Smooth muscle cell (in vitro differentiated cells): Measurements from ENCODE around the gene ELOVL6. TPM values are rescaled to one million over a fixed set of nuclear protein-coding genes. Genes with fewer than 3 reads are reported as not detected.
A peak's percentile ranks its signal among the peaks of the same experiment; 100 is the strongest.

Experiments
- DNase-seq: peaks from one replicate; lab custom pipeline; 2025; ENCODE audit not compliant: unreplicated experiment; lab: John Stamatoyannopoulos, UW
- H2AFZ ChIP-seq: fragments of 200-600 bp; sonication (generic); 2 replicates; pipeline ENCODE4 v1.6.0; 2016; ENCODE audit warnings: antibody characterized with exemption, low read depth, mild to moderate bottlenecking
- H3F3A ChIP-seq: fragments of 200-600 bp; sonication (generic); 2 replicates; pipeline ENCODE4 v1.6.0; 2017; ENCODE audit warnings: antibody characterized with exemption, low read depth
- H3K27ac ChIP-seq: fragments of 200-600 bp; sonication (generic); 2 replicates; pipeline ENCODE4 v1.5.1; 2016; ENCODE audit warnings: low read depth, mild to moderate bottlenecking
- H3K27me3 ChIP-seq: fragments of 200-600 bp; sonication (generic); 2 replicates; pipeline ENCODE4 v1.6.1; 2016; ENCODE audit warnings: low read depth, mild to moderate bottlenecking
- H3K36me3 ChIP-seq: fragments of 200-600 bp; sonication (generic); 2 replicates; pipeline ENCODE4 v1.5.1; 2016; ENCODE audit warnings: low read depth
- H3K4me1 ChIP-seq: fragments of 200-600 bp; sonication (generic); 2 replicates; pipeline ENCODE4 v1.5.1; 2016; ENCODE audit warnings: low read depth
- H3K4me2 ChIP-seq: fragments of 200-600 bp; sonication (generic); 2 replicates; pipeline ENCODE4 v1.6.0; 2016; ENCODE audit warnings: mild to moderate bottlenecking
- H3K4me3 ChIP-seq: fragments of 200-600 bp; sonication (generic); 2 replicates; pipeline ENCODE4 v1.5.1; 2016; ENCODE audit warnings: mild to moderate bottlenecking
- H3K79me2 ChIP-seq: fragments of 200-600 bp; sonication (generic); 2 replicates; pipeline ENCODE4 v1.6.0; 2016; ENCODE audit warnings: low read depth, mild to moderate bottlenecking
- H3K9ac ChIP-seq: fragments of 200-600 bp; sonication (generic); 2 replicates; pipeline ENCODE4 v1.6.0; 2016; ENCODE audit warnings: low read depth
- H3K9me3 ChIP-seq: fragments of 200-600 bp; sonication (generic); replicated peaks from 2 replicates; pipeline ENCODE4 v1.5.1; 2016; ENCODE audit warnings: low read depth
- H4K20me1 ChIP-seq: fragments of 200-600 bp; sonication (generic); 2 replicates; pipeline ENCODE4 v1.6.0; 2016; ENCODE audit warnings: low read depth
- CTCF ChIP-seq: fragments of 200-600 bp; sonication (generic); IDR thresholded peaks from 2 replicates; pipeline ENCODE4 v1.5.1; 2017; ENCODE audit warnings: borderline replicate concordance, mild to moderate bottlenecking, antibody characterized with exemption; ENCODE audit not compliant: insufficient read depth, poor library complexity, severe bottlenecking
- WGBS: methylation state at CpG from one replicate; pipeline ENCODE4 v1.1.7; 2016; ENCODE audit warnings: low lambda C conversion rate; 5-methylcytosine and 5-hydroxymethylcytosine counted together
- polyA plus RNA-seq: library from polyadenylated mRNA; unstranded; fragments of >200 nt; fragmentation: Nextera tagmentation; extraction: Ambion mirVana; gene quantifications from 2 replicates; pipeline ENCODE4 v1.2.1, GENCODE V29; 2016
- total RNA-seq: library from RNA; depleted of rRNA; stranded (reverse); fragments of >200 nt; gene quantifications from 2 replicates; pipeline ENCODE4 v1.2.3, GENCODE V29; 2014

Gene ELOVL6
- total and polyA plus RNA-seq, 2 experiments from 2014 or later: 7.8 to 11.6 TPM

- no peak for TF ChIP-seq CTCF
- H3K27ac ChIP-seq: no peak overlapping the region
- no peak for DNase-seq
- H3K4me2 ChIP-seq: no peak overlapping the region
- no peaks in the 10 kb centered on the region for H3K9me3 ChIP-seq
- no peak overlapping the region for H3K4me3 ChIP-seq
- no peaks in the 10 kb centered on the region for H4K20me1 ChIP-seq
- peaks cover 4% of the 10 kb centered on the region for H3K4me1 ChIP-seq
- WGBS: 98% methylated on average over 3 of the region's 3 CpGs
- H2AFZ ChIP-seq: no peak overlapping the region
- H3K27me3 ChIP-seq: no peaks in the 10 kb centered on the region
- H3K36me3 ChIP-seq: no peaks in the 10 kb centered on the region
- peaks cover 3% of the 10 kb centered on the region for H3F3A ChIP-seq
- no peak overlapping the region for H3K9ac ChIP-seq
- H3K79me2 ChIP-seq: no peaks in the 10 kb centered on the region
Observed at GRCh38 chr4:110025718-110026117, 172.7 kb downstream of the ELOVL6 start.

- no peak overlapping the region for H3K9ac ChIP-seq
- H3K9me3 ChIP-seq: no peaks in the 10 kb centered on the region
- 100% methylated on average over 1 of the region's 1 CpG for WGBS
- no peaks in the 10 kb centered on the region for H4K20me1 ChIP-seq
- H2AFZ ChIP-seq: no peak overlapping the region
- H3K27ac ChIP-seq: no peak overlapping the region
- no peak overlapping the region for H3K4me3 ChIP-seq
- TF ChIP-seq CTCF: no peak
- no peaks in the 10 kb centered on the region for H3K79me2 ChIP-seq
- H3K36me3 ChIP-seq: no peaks in the 10 kb centered on the region
- H3F3A ChIP-seq: peaks cover 3% of the 10 kb centered on the region
- no peaks in the 10 kb centered on the region for H3K27me3 ChIP-seq
- peaks cover 10% of the 10 kb centered on the region for H3K4me1 ChIP-seq
- H3K4me2 ChIP-seq: no peak overlapping the region
- no peak for DNase-seq
Observed at GRCh38 chr4:110025056-110025455, 173.4 kb downstream of the ELOVL6 start.

GRCh38 chr4:110022457-110022856, 176.0 kb downstream of the ELOVL6 start:
- Histone ChIP-seq H3K4me2 (no peak overlapping the region), H3K79me2 (no peaks in the 10 kb centered on the region), H3K9ac (no peak overlapping the region), H3K36me3 (no peaks in the 10 kb centered on the region), H3F3A (peaks cover 3% of the 10 kb centered on the region), H3K9me3 (no peaks in the 10 kb centered on the region), H3K4me1 (peaks cover 11% of the 10 kb centered on the region), H3K27ac (no peak overlapping the region), H4K20me1 (no peaks in the 10 kb centered on the region), H3K27me3 (no peaks in the 10 kb centered on the region), H2AFZ (no peak overlapping the region), H3K4me3 (no peak overlapping the region)
- TF ChIP-seq CTCF: no peak
- 99% methylated on average over 4 of the region's 4 CpGs for WGBS
- DNase-seq: no peak

- peak overlapping the region; percentile 59 for H3K4me2 ChIP-seq
- no peaks in the 10 kb centered on the region for H3K27me3 ChIP-seq
- no peak overlapping the region for H3K9ac ChIP-seq
- peak overlapping the region; percentile 94 for H2AFZ ChIP-seq
- no peaks in the 10 kb centered on the region for H3K79me2 ChIP-seq
- peak overlapping the region; percentile 24 for H3K27ac ChIP-seq
- H3K36me3 ChIP-seq: no peaks in the 10 kb centered on the region
- H3K4me1 ChIP-seq: peaks cover 11% of the 10 kb centered on the region
- TF ChIP-seq CTCF: no peak
- WGBS: 62% methylated on average over 4 of the region's 4 CpGs
- peaks cover 3% of the 10 kb centered on the region for H3F3A ChIP-seq
- H3K9me3 ChIP-seq: no peaks in the 10 kb centered on the region
- no peak for DNase-seq
- H4K20me1 ChIP-seq: no peaks in the 10 kb centered on the region
- H3K4me3 ChIP-seq: no peak overlapping the region
Observed at GRCh38 chr4:110020646-110021443, 177.6 kb downstream of the ELOVL6 start.
